A549 (cell line): ENCODE measurements around the gene SPTLC3. TPM values are rescaled to one million over a fixed set of nuclear protein-coding genes. Genes with fewer than 3 reads are reported as not detected.

Experiments
- ATAC-seq, 2 experiments: fragments of 200-7000 bp in 1 of 2; fragments of >200 bp in 1 of 2; cut with Nextera tagmentation in 1 of 2; cut with Tn5 transposase in 1 of 2; 3 replicates each; pipeline versions ENCODE4 v1.8.0 to v1.9.1; 2018 to 2020; ENCODE audit warnings: mild to moderate bottlenecking in 1 of 2, moderate library complexity in 1 of 2
- CTCF ChIA-PET: fragments of 300-600 bp; sonication (Branson Sonifier 250); formaldehyde crosslinking; extraction: SDS; loops from one replicate; lab custom pipeline; 2021; ENCODE audit warnings: antibody characterized with exemption, inconsistent platforms; lab: Yijun Ruan, JAX
- POLR2A ChIA-PET: fragments of 350-600 bp; formaldehyde crosslinking; extraction: SDS; loops from one replicate; lab custom pipeline; 2021; ENCODE audit warnings: antibody characterized with exemption, inconsistent platforms; lab: Yijun Ruan, JAX
- DNase-seq, 2 experiments: peaks; one replicate each; pipeline versions ENCODE4 v3.0.0 to v3.0.0-alpha.2; 2011 to 2016; ENCODE audit warnings: low read depth in 1 of 2, low spot score in 1 of 2
- FAIRE-seq: peaks from 2 replicates; lab custom pipeline; 2011; peaks lifted over from hg19 to GRCh38; lab: Jason Lieb, UNC
- H3K27ac ChIP-seq, 2 experiments: fragments of >200 bp; sonication (Bioruptor Twin); formaldehyde crosslinking; 3 replicates each; pipeline ENCODE4 v1.5.1; 2016 to 2017
- H3K4me1 ChIP-seq: fragments of >200 bp; sonication (Bioruptor Twin); formaldehyde crosslinking; 3 replicates; pipeline ENCODE4 v1.6.1; 2016
- H3K4me2 ChIP-seq: fragments of >200 bp; sonication (Bioruptor Twin); formaldehyde crosslinking; 3 replicates; pipeline ENCODE4 v1.6.1; 2016
- H3K4me3 ChIP-seq: fragments of >200 bp; sonication (Bioruptor Twin); formaldehyde crosslinking; 3 replicates; pipeline ENCODE4 v1.5.1; 2016
- H3K9me3 ChIP-seq: fragments of >200 bp; sonication (Bioruptor Twin); formaldehyde crosslinking; 3 replicates; pipeline ENCODE4 v1.6.1; 2016
- CBX2 ChIP-seq: fragments of 200-600 bp; sonication (generic); IDR thresholded peaks from 2 replicates; pipeline ENCODE4 v1.6.1; 2016; ENCODE audit warnings: low read depth, mild to moderate bottlenecking, borderline replicate concordance
- CEBPB ChIP-seq, 2 experiments: fragments of >200 bp in 1 of 2; sonication (Bioruptor Twin) in 1 of 2; formaldehyde crosslinking in 1 of 2; IDR thresholded peaks; 2 replicates each; pipeline ENCODE4 v1.6.1; 2012 to 2016
- EHF ChIP-seq: fragments of 250-450 bp; sonication (Bioruptor Pico); IDR thresholded peaks from 2 replicates; pipeline ENCODE4 v1.5.0; 2020; ENCODE audit warnings: mild to moderate bottlenecking
- EP300 ChIP-seq, 2 experiments: fragments of >200 bp; sonication (Bioruptor Twin); formaldehyde crosslinking; IDR thresholded peaks; 2 replicates in 1 of 2; 3 replicates in 1 of 2; pipeline ENCODE4 v1.6.1; 2016 to 2017
- ESRRA ChIP-seq: fragments of 150-350 bp; IDR thresholded peaks from 2 replicates; pipeline ENCODE4 v1.6.1; 2014; ENCODE audit warnings: mild to moderate bottlenecking, low read length, borderline replicate concordance
- FOSB ChIP-seq: fragments of 250-450 bp; sonication (Bioruptor Pico); IDR thresholded peaks from 2 replicates; pipeline ENCODE4 v1.5.0; 2020; ENCODE audit warnings: mild to moderate bottlenecking, moderate library complexity
- FOSL2 ChIP-seq, 2 experiments: fragments of 450-650 bp in 1 of 2; fragments of >200 bp in 1 of 2; sonication (Bioruptor Twin) in 1 of 2; formaldehyde crosslinking; IDR thresholded peaks; 2 replicates each; pipeline versions ENCODE4 v1.5.0 to v1.6.1; 2016 to 2020; ENCODE audit warnings: mild to moderate bottlenecking in 1 of 2, moderate library complexity in 1 of 2
- FOXS1 ChIP-seq: fragments of 250-450 bp; sonication (Bioruptor Pico); IDR thresholded peaks from 2 replicates; pipeline ENCODE4 v1.5.0; 2020; ENCODE audit warnings: mild to moderate bottlenecking, moderate library complexity
- GATA3 ChIP-seq: IDR thresholded peaks from 2 replicates; pipeline ENCODE4 v1.6.1; 2012; ENCODE audit warnings: borderline replicate concordance
- HDAC2 ChIP-seq: fragments of 200-600 bp; sonication (generic); IDR thresholded peaks from 2 replicates; pipeline ENCODE4 v1.6.1; 2016
- HES2 ChIP-seq: fragments of >200 bp; sonication (Bioruptor Twin); formaldehyde crosslinking; IDR thresholded peaks from 2 replicates; pipeline ENCODE4 v1.6.1; 2016
- JUN ChIP-seq, 2 experiments: fragments of >200 bp; sonication (Bioruptor Twin); formaldehyde crosslinking; IDR thresholded peaks; 2 replicates in 1 of 2; 3 replicates in 1 of 2; pipeline ENCODE4 v1.6.1; 2016 to 2017
- JUNB ChIP-seq: fragments of >200 bp; sonication (Bioruptor Twin); formaldehyde crosslinking; IDR thresholded peaks from 2 replicates; pipeline ENCODE4 v1.6.1; 2016
- MAZ ChIP-seq: fragments of 150-350 bp; IDR thresholded peaks from 2 replicates; pipeline ENCODE4 v1.6.1; 2014; ENCODE audit warnings: antibody characterized with exemption, low read depth, low read length, borderline replicate concordance
- PHF8 ChIP-seq: fragments of 200-600 bp; sonication (generic); IDR thresholded peaks from 2 replicates; pipeline ENCODE4 v1.6.1; 2016; ENCODE audit warnings: low read depth, mild to moderate bottlenecking, antibody characterized with exemption, moderate library complexity, borderline replicate concordance
- POLR2A ChIP-seq: IDR thresholded peaks from 2 replicates; pipeline ENCODE4 v1.6.1; 2012; ENCODE audit warnings: mild to moderate bottlenecking, low read length
- RAD21 ChIP-seq, 2 experiments: fragments of >200 bp in 1 of 2; sonication (Bioruptor Twin) in 1 of 2; formaldehyde crosslinking in 1 of 2; IDR thresholded peaks in 1 of 2; conservative IDR thresholded peaks in 1 of 2; 2 replicates in 1 of 2; 3 replicates in 1 of 2; pipeline ENCODE4 v1.6.1; 2012 to 2018; ENCODE audit warnings: inconsistent platforms in 1 of 2
- RARB ChIP-seq: fragments of 250-450 bp; sonication (Bioruptor Pico); IDR thresholded peaks from 2 replicates; pipeline ENCODE4 v1.8.0; 2021; ENCODE audit warnings: mild to moderate bottlenecking, moderate library complexity
- RCOR1 ChIP-seq: fragments of 150-350 bp; IDR thresholded peaks from 2 replicates; pipeline ENCODE4 v1.6.1; 2014; ENCODE audit warnings: antibody characterized with exemption, low read length, low read depth
- RFX5 ChIP-seq: fragments of 450-650 bp; IDR thresholded peaks from 2 replicates; pipeline ENCODE4 v1.7.1; 2014; ENCODE audit warnings: antibody characterized with exemption, mild to moderate bottlenecking, moderate library complexity
- SMC3 ChIP-seq: fragments of >200 bp; sonication (Bioruptor Twin); formaldehyde crosslinking; IDR thresholded peaks from 3 replicates; pipeline ENCODE4 v1.6.1; 2018; ENCODE audit warnings: inconsistent platforms
- SREBF2 ChIP-seq: fragments of 450-650 bp; IDR thresholded peaks from 2 replicates; pipeline ENCODE4 v1.6.1; 2014; ENCODE audit warnings: mild to moderate bottlenecking, moderate library complexity
- TFCP2L1 ChIP-seq: fragments of 250-450 bp; sonication (Bioruptor Pico); IDR thresholded peaks from 2 replicates; pipeline ENCODE4 v1.5.0; 2021; ENCODE audit warnings: mild to moderate bottlenecking
- TP53 ChIP-seq: fragments of 250-450 bp; sonication (Bioruptor Pico); IDR thresholded peaks from 2 replicates; pipeline ENCODE4 v1.5.0; 2021; ENCODE audit warnings: mild to moderate bottlenecking, moderate library complexity
- ZC3H11A ChIP-seq: fragments of 450-650 bp; IDR thresholded peaks from 2 replicates; pipeline ENCODE4 v1.6.1; 2014; ENCODE audit warnings: antibody characterized with exemption, mild to moderate bottlenecking
- WGBS: methylation state at CpG from one replicate; pipeline ENCODE4 v1.1.6; 2017; ENCODE audit errors: missing lambda C conversion rate; 5-methylcytosine and 5-hydroxymethylcytosine counted together
- polyA plus RNA-seq, 4 experiments: library from polyadenylated mRNA; depleted of rRNA in 3 of 4; stranded (reverse); fragments of >200 nt; fragmentation: RNase III in 1 of 4; extraction: RNeasy Plus Mini Kit Qiagen cat#74134 plus additional on column Dnase treatment in 1 of 4; gene quantifications; 2 replicates in 3 of 4; 3 replicates in 1 of 4; pipeline ENCODE4 v1.2.3, GENCODE V29; 2011 to 2017
- TF ChIP-seq, protein P1 (sequence below): fragments of 250-450 bp; sonication (Bioruptor Pico); IDR thresholded peaks from 2 replicates; pipeline ENCODE4 v1.5.0; 2021; ENCODE audit warnings: mild to moderate bottlenecking, moderate library complexity, borderline replicate concordance
- TF ChIP-seq, protein P2 (sequence below): fragments of >200 bp; sonication (Bioruptor Twin); formaldehyde crosslinking; IDR thresholded peaks from 3 replicates; pipeline ENCODE4 v1.6.1; 2016
- TF ChIP-seq, protein P3 (sequence below): fragments of 150-350 bp; IDR thresholded peaks from 2 replicates; pipeline ENCODE4 v1.6.1; 2014; ENCODE audit warnings: low read depth, mild to moderate bottlenecking, low read length

Gene SPTLC3
- polyA plus RNA-seq, 2 of the 4 experiments (the other 2 are of a cell fraction): 0.10 to 0.57 TPM

- ATAC-seq: no peak
These were observed 45.9 kb upstream of the SPTLC3 start for GRCh38 chr20:12962895-12963294.

DNA sequence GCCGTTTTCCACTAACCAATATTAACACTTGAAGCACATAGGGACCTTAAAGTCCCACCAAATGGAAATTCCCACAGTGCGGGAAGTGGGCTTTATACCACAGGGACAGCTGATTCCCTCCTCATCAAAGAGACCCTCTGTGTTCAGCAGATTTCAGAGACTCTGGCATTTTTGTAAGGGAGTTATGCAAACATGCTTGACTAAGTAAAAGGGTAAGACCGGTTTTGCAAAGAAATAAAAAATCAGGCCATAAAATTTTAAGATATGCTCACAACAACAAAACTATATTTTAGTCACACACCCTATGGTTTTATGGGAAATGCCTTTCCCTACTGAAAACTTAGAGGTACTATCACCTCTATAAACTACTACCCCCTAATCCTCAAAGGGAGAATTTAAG is 45.4 kb upstream of the SPTLC3 start:
- H3K4me1 ChIP-seq: peaks cover 23% of the 10 kb centered on the region
- H3K4me2 ChIP-seq: no peak overlapping the region
- ChIA-PET CTCF (interaction anchor here (1.2 to 15.1 kb wide), 3 partner anchors 8 to 38 kb away, joined by 3 to 604 read pairs (median 31); no protein-coding TSS in a partner anchor), POLR2A (no interaction called here)
- FAIRE-seq: no peak
- H3K27ac ChIP-seq: no peak overlapping the region
- TF ChIP-seq, protein P1, sequence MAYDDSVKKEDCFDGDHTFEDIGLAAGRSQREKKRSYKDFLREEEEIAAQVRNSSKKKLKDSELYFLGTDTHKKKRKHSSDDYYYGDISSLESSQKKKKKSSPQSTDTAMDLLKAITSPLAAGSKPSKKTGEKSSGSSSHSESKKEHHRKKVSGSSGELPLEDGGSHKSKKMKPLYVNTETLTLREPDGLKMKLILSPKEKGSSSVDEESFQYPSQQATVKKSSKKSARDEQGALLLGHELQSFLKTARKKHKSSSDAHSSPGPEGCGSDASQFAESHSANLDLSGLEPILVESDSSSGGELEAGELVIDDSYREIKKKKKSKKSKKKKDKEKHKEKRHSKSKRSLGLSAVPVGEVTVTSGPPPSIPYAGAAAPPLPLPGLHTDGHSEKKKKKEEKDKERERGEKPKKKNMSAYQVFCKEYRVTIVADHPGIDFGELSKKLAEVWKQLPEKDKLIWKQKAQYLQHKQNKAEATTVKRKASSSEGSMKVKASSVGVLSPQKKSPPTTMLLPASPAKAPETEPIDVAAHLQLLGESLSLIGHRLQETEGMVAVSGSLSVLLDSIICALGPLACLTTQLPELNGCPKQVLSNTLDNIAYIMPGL (CRISPR knock-in tag): no peak
- TF ChIP-seq MAZ (no peak), POLR2A (no peak), JUNB (no peak), CEBPB (IDR thresholded peaks at IDR 0.05) (no peak), FOXS1 (CRISPR knock-in tag) (no peak), FOSL2 (IDR thresholded peaks at IDR 0.05) (no peak), FOSL2 (CRISPR knock-in tag; IDR thresholded peaks at IDR 0.05) (no peak), PHF8 (no peak)
- no peak for ATAC-seq
- DNase-seq: no peak
- 69% methylated on average over 3 of the region's 3 CpGs for WGBS
- H3K9me3 ChIP-seq: no peaks in the 10 kb centered on the region
- no peak overlapping the region for H3K4me3 ChIP-seq

More at GRCh38 chr20:12962895-12963294, 45.9 kb upstream of the SPTLC3 start:
- 28% methylated on average over 2 of the region's 2 CpGs for WGBS
- H3K4me1 ChIP-seq: peaks cover 23% of the 10 kb centered on the region
- TF ChIP-seq RCOR1 (no peak), RARB (CRISPR knock-in tag) (no peak), HDAC2 (no peak), FOSB (CRISPR knock-in tag) (no peak), EP300 (IDR thresholded peaks at IDR 0.05) (no peak)
- TF ChIP-seq, all 56 proteins: peak for 0
- Histone ChIP-seq H3K4me2 (no peak overlapping the region), H3K4me3 (no peak overlapping the region), H3K27ac (no peak overlapping the region), H3K9me3 (no peaks in the 10 kb centered on the region)
- peak; percentile 54 for FAIRE-seq
- CTCF ChIA-PET: interaction anchor here (15.1 kb wide), 1 partner anchor 36 kb away, joined by 604 read pairs; no protein-coding TSS in a partner anchor
- no peak for DNase-seq
- POLR2A ChIA-PET: no interaction called here

GRCh38 chr20:12965212-12965869 is 43.4 kb upstream of the SPTLC3 start:
- FAIRE-seq (no peak), DNase-seq (no peak)
- TF ChIP-seq, protein P2, sequence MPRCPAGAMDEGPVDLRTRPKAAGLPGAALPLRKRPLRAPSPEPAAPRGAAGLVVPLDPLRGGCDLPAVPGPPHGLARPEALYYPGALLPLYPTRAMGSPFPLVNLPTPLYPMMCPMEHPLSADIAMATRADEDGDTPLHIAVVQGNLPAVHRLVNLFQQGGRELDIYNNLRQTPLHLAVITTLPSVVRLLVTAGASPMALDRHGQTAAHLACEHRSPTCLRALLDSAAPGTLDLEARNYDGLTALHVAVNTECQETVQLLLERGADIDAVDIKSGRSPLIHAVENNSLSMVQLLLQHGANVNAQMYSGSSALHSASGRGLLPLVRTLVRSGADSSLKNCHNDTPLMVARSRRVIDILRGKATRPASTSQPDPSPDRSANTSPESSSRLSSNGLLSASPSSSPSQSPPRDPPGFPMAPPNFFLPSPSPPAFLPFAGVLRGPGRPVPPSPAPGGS: no peak
- TF ChIP-seq HES2 (no peak), RAD21 (conservative IDR thresholded peaks at IDR 0.05 in 1 of 2, IDR thresholded peaks at IDR 0.05 in 1 of 2) (no peak), EHF (CRISPR knock-in tag) (no peak), TFCP2L1 (no peak), TP53 (CRISPR knock-in tag) (no peak), CBX2 (no peak), GATA3 (no peak), JUN (IDR thresholded peaks at IDR 0.05) (no peak), RFX5 (no peak), SMC3 (no peak), ZC3H11A (no peak), ESRRA (no peak), SREBF2 (no peak)
- TF ChIP-seq, protein P3, sequence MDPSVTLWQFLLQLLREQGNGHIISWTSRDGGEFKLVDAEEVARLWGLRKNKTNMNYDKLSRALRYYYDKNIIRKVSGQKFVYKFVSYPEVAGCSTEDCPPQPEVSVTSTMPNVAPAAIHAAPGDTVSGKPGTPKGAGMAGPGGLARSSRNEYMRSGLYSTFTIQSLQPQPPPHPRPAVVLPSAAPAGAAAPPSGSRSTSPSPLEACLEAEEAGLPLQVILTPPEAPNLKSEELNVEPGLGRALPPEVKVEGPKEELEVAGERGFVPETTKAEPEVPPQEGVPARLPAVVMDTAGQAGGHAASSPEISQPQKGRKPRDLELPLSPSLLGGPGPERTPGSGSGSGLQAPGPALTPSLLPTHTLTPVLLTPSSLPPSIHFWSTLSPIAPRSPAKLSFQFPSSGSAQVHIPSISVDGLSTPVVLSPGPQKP: no peak
- TF ChIP-seq, all 56 proteins: peak for 0
- Histone ChIP-seq H3K27ac (no peak overlapping the region), H3K9me3 (no peaks in the 10 kb centered on the region), H3K4me2 (no peak overlapping the region), H3K4me1 (peaks cover 39% of the 10 kb centered on the region), H3K4me3 (no peak overlapping the region)
- ChIA-PET CTCF (interaction anchor here (0.6 to 15.1 kb wide), 12 partner anchors 10 to 838 kb away, joined by 3 to 604 read pairs (median 8); no protein-coding TSS in a partner anchor), POLR2A (no interaction called here)
- ATAC-seq: no peak
